HuH-7 (cell line): ENCODE data around the gene CREBRF.
A peak's percentile ranks its signal among the peaks of the same experiment; 100 is the strongest.
"Not testable (repeated sequence)": the region's sequence is repeated elsewhere in the genome, so short reads cannot be mapped to it uniquely, and the experiment has no call there.

ENCODE experiments used
- DNase-seq: peaks from one replicate; pipeline ENCODE4 v3.0.0; 2011; ENCODE audit warnings: low spot score

CREBRF gene

GRCh38 chr5:173055983-173056782 lies at the start of gene CREBRF:
CREBRF (plus strand) TSS chr5:173056352; CDS start chr5:173080776, 24,424 bp downstream.
- DNase-seq = peak; percentile 92

GRCh38 chr5:173010021-173010420 lies 46.1 kb upstream of the CREBRF start:
- no peak for DNase-seq

- DNase-seq = peak; percentile 70
Observed at GRCh38 chr5:173010547-173011464, 45.3 kb upstream of the CREBRF start.

GRCh38 chr5:173011566-173011965 lies 44.6 kb upstream of the CREBRF start:
- DNase-seq = no peak

GRCh38 chr5:173012882-173013281 lies 43.3 kb upstream of the CREBRF start:
- DNase-seq = no peak

- no peak for DNase-seq
Observed at GRCh38 chr5:173014671-173015070, 41.5 kb upstream of the CREBRF start.

- no peak for DNase-seq
Observed at GRCh38 chr5:173015192-173015591, 41.0 kb upstream of the CREBRF start.

GRCh38 chr5:173015598-173016455 lies 40.3 kb upstream of the CREBRF start:
- DNase-seq = no peak

GRCh38 chr5:173016598-173017046 lies 39.5 kb upstream of the CREBRF start:
- peak; percentile 44 for DNase-seq

- not testable (repeated sequence) for DNase-seq
Observed at GRCh38 chr5:173017087-173017486, 39.1 kb upstream of the CREBRF start.

- no peak for DNase-seq
Observed at GRCh38 chr5:173018358-173018757, 37.8 kb upstream of the CREBRF start.

GRCh38 chr5:173020154-173020581 lies 36.0 kb upstream of the CREBRF start:
- no peak for DNase-seq

- DNase-seq = no peak
Observed at GRCh38 chr5:173020643-173021042, 35.5 kb upstream of the CREBRF start.

GRCh38 chr5:173025651-173026050 lies 30.5 kb upstream of the CREBRF start:
- DNase-seq = no peak

- DNase-seq = no peak
Observed at GRCh38 chr5:173027905-173028304, 28.2 kb upstream of the CREBRF start.

GRCh38 chr5:173028811-173029327 lies 27.3 kb upstream of the CREBRF start:
- no peak for DNase-seq

- no peak for DNase-seq
Observed at GRCh38 chr5:173029499-173029921, 26.6 kb upstream of the CREBRF start.

GRCh38 chr5:173032096-173032495 lies 24.1 kb upstream of the CREBRF start:
- DNase-seq = not testable (repeated sequence)

GRCh38 chr5:173032730-173033129 lies 23.4 kb upstream of the CREBRF start:
- no peak for DNase-seq

GRCh38 chr5:173033923-173034322 lies 22.2 kb upstream of the CREBRF start:
- DNase-seq = no peak

- no peak for DNase-seq
Observed at GRCh38 chr5:173035904-173036707, 20.0 kb upstream of the CREBRF start.
